ENCODE results near the gene RAB15. TPM values are rescaled to one million over a fixed set of nuclear protein-coding genes. Genes with fewer than 3 reads are reported as not detected.

RAB15 gene
- total and polyA plus RNA-seq, 4 donors: 6.8 to 16.4 (median 14.9) TPM

- WGBS, 2 donors: 72 to 74% methylated on average over 3 of the region's 3 CpGs
Observed at GRCh38 chr14:64927031-64927430, 45.1 kb downstream of the RAB15 start.

GRCh38 chr14:64926398-64926995 is 45.6 kb downstream of the RAB15 start:
- H3K27ac ChIP-seq (ENCODE audit: low read depth in 1 of 2, low read length in 1 of 2): no peak overlapping the region
- peaks cover 0 to 15% (median 0%) of the 10 kb centered on the region in 5 donors for H3K4me1 ChIP-seq (ENCODE audit: control insufficient read depth in 5 of 5, insufficient read depth in 5 of 5, low read length in 5 of 5)
- H3K36me3 ChIP-seq (ENCODE audit: control insufficient read depth in 4 of 4, insufficient read depth in 4 of 4, low read length in 4 of 4): peaks cover 14 to 32% (median 20%) of the 10 kb centered on the region in 4 donors
- H3K9ac ChIP-seq (ENCODE audit: insufficient read depth in 1 of 2, low read length in 2 of 2): no peak overlapping the region
- H3K27me3 ChIP-seq (ENCODE audit: control insufficient read depth in 3 of 3, insufficient read depth in 3 of 3, low read length in 2 of 3): no peaks in the 10 kb centered on the region
- ATAC-seq (ENCODE audit: insufficient read depth, low FRiP score) (no peak), DNase-seq (no peak)
- 68 to 76% methylated on average over 4 of the region's 4 CpGs for WGBS, 2 donors
- TF ChIP-seq CTCF (IDR thresholded peaks at IDR 0.05; ENCODE audit: control extremely low read depth, extremely low read depth): no peak
- no peak overlapping the region for H3K4me3 ChIP-seq
- H3K9me3 ChIP-seq (ENCODE audit: control insufficient read depth in 4 of 4, insufficient read depth in 3 of 4, low read length in 3 of 4): no peaks in the 10 kb centered on the region

More at GRCh38 chr14:64927031-64927430, 45.1 kb downstream of the RAB15 start:
- DNase-seq (no peak), ATAC-seq (ENCODE audit: insufficient read depth, low FRiP score) (no peak)
- H3K9ac ChIP-seq (ENCODE audit: insufficient read depth in 1 of 2, low read length in 2 of 2): no peak overlapping the region
- H3K36me3 ChIP-seq (ENCODE audit: control insufficient read depth in 4 of 4, insufficient read depth in 4 of 4, low read length in 4 of 4): peaks cover 14 to 32% (median 21%) of the 10 kb centered on the region in 4 donors
- H3K4me3 ChIP-seq: no peak overlapping the region
- no peak for TF ChIP-seq CTCF (IDR thresholded peaks at IDR 0.05; ENCODE audit: control extremely low read depth, extremely low read depth)
- H3K27me3 ChIP-seq (ENCODE audit: control insufficient read depth in 3 of 3, insufficient read depth in 3 of 3, low read length in 2 of 3): no peaks in the 10 kb centered on the region
- H3K9me3 ChIP-seq (ENCODE audit: control insufficient read depth in 4 of 4, insufficient read depth in 3 of 4, low read length in 3 of 4): no peaks in the 10 kb centered on the region
- no peak overlapping the region for H3K27ac ChIP-seq (ENCODE audit: low read depth in 1 of 2, low read length in 1 of 2)
- peaks cover 0 to 15% (median 0%) of the 10 kb centered on the region in 5 donors for H3K4me1 ChIP-seq (ENCODE audit: control insufficient read depth in 5 of 5, insufficient read depth in 5 of 5, low read length in 5 of 5)

GRCh38 chr14:64923015-64923414 is 49.1 kb downstream of the RAB15 start:
- ATAC-seq (ENCODE audit: insufficient read depth, low FRiP score) (no peak), DNase-seq (no peak)
- H3K9ac ChIP-seq (ENCODE audit: insufficient read depth in 1 of 2, low read length in 2 of 2): no peak overlapping the region
- peaks cover 6 to 23% (median 12%) of the 10 kb centered on the region in 4 donors for H3K36me3 ChIP-seq (ENCODE audit: control insufficient read depth in 4 of 4, insufficient read depth in 4 of 4, low read length in 4 of 4)
- no peaks in the 10 kb centered on the region for H3K27me3 ChIP-seq (ENCODE audit: control insufficient read depth in 3 of 3, insufficient read depth in 3 of 3, low read length in 2 of 3)
- no peak overlapping the region for H3K4me3 ChIP-seq
- peaks cover 0 to 5% (median 0%) of the 10 kb centered on the region in 5 donors for H3K4me1 ChIP-seq (ENCODE audit: control insufficient read depth in 5 of 5, insufficient read depth in 5 of 5, low read length in 5 of 5)
- WGBS, 2 donors: 88 to 92% methylated on average over 3 of the region's 3 CpGs
- H3K9me3 ChIP-seq (ENCODE audit: control insufficient read depth in 4 of 4, insufficient read depth in 3 of 4, low read length in 3 of 4): no peaks in the 10 kb centered on the region
- TF ChIP-seq CTCF (IDR thresholded peaks at IDR 0.05; ENCODE audit: control extremely low read depth, extremely low read depth): no peak
- no peak overlapping the region for H3K27ac ChIP-seq (ENCODE audit: low read depth in 1 of 2, low read length in 1 of 2)

- no peaks in the 10 kb centered on the region for H3K9me3 ChIP-seq (ENCODE audit: control insufficient read depth in 4 of 4, insufficient read depth in 3 of 4, low read length in 3 of 4)
- no peaks in the 10 kb centered on the region for H3K27me3 ChIP-seq (ENCODE audit: control insufficient read depth in 3 of 3, insufficient read depth in 3 of 3, low read length in 2 of 3)
- no peak for DNase-seq
- TF ChIP-seq CTCF (IDR thresholded peaks at IDR 0.05; ENCODE audit: control extremely low read depth, extremely low read depth): no peak
- 53 to 91% methylated on average over 2 of the region's 2 CpGs for WGBS, 2 donors
- H3K4me1 ChIP-seq (ENCODE audit: control insufficient read depth in 5 of 5, insufficient read depth in 5 of 5, low read length in 5 of 5): peaks cover 0 to 10% (median 5%) of the 10 kb centered on the region in 5 donors
- no peak overlapping the region for H3K4me3 ChIP-seq
- ATAC-seq (ENCODE audit: insufficient read depth, low FRiP score): no peak
- H3K36me3 ChIP-seq (ENCODE audit: control insufficient read depth in 4 of 4, insufficient read depth in 4 of 4, low read length in 4 of 4): peaks cover 0 to 8% (median 7%) of the 10 kb centered on the region in 4 donors
- no peak overlapping the region for H3K27ac ChIP-seq (ENCODE audit: low read depth in 1 of 2, low read length in 1 of 2)
- H3K9ac ChIP-seq (ENCODE audit: insufficient read depth in 1 of 2, low read length in 2 of 2): no peak overlapping the region
Observed at GRCh38 chr14:64920465-64920864, 51.7 kb downstream of the RAB15 start.
